DMS153 treated with DMSO at 0.1 percent for 48 hours (cell line): Measurements from ENCODE around the gene TAF11.
A peak's percentile ranks its signal among the peaks of the same experiment; 100 is the strongest.
"Not testable (repeated sequence)": the region's sequence is repeated elsewhere in the genome, so short reads cannot be mapped to it uniquely, and the experiment has no call there.

Experiments
- DNase-seq: peaks from one replicate; lab custom pipeline; 2025; ENCODE audit not compliant: unreplicated experiment; lab: John Stamatoyannopoulos, UW

Gene TAF11, protein sequence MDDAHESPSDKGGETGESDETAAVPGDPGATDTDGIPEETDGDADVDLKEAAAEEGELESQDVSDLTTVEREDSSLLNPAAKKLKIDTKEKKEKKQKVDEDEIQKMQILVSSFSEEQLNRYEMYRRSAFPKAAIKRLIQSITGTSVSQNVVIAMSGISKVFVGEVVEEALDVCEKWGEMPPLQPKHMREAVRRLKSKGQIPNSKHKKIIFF

DNA sequence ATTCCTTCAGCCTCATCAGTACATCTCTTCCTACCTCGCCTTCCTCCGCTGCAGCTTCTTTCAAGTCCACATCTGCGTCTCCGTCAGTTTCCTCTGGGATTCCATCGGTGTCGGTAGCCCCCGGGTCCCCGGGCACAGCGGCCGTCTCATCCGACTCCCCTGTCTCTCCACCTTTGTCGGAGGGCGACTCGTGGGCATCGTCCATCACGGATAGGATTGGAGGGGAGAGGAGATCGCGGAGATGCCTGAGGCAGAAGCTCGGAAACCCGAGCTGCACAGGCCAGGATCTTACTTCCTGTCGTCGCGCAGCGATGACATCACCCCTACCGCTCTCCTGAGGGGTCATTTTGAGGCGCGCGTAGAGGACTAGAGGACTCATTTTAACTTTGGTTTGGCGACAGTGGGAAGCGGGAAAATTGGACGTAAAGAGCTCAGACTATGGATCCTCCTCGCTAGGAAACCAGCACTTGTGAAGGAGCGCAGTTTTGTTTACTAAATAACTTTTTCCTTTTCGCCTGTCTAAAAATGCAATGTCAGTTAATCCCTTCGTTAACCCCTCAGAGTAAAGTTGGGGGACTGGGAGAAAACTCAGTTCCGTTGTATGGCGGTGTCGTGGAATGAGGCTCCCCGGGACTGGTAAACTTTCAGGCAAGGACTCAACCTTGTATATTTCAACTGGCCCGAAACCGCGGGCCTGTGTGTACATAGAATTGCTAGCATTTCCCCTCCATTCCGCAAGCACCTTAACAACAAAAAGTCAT is at the start of gene TAF11:
Gene TAF11 (minus strand): TSS at position 290 of the 761 bp plus-strand sequence. CDS start 85 bp downstream, at position 205.
- peak; percentile 87 for DNase-seq

DNA sequence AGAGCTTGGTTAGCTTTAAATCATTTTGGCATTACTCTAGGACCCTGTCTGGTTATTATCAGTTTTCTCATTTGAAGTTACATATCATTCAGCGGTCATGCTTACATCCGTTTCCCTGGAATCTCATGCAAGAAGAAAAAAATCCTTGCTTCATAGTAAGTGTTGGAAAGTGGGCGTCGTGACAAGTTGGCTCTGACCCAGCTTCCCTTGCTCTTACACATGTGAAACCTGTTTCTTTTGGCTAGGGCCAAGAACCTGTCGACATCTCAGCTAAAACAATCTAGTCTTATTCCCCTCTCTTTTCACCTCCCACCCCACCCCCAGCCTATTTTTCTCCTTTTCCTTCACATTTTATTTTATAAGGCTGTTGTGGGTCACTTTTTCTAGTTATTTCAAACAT is 46.7 kb upstream of the TAF11 start:
- no peak for DNase-seq

DNA sequence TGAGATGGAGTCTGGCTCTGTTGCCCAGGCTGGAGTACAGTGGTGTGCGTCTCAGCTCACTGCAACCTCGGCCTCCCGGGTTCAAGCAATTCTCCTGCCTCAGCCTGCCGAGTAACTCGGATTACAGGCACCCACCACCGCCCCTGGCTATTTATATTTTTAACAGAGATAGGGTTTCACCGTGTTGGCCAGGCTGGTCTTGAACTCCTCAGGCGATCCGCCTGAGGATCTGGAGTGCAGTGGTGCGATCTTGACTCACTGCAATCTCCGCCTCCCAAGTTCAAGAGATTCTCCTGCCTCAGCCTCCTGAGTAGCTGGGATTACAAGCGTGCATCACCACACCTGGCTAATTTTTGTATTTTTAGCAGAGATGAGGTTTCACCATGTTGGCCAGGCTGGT is 44.4 kb upstream of the TAF11 start:
- DNase-seq = not testable (repeated sequence)

DNA sequence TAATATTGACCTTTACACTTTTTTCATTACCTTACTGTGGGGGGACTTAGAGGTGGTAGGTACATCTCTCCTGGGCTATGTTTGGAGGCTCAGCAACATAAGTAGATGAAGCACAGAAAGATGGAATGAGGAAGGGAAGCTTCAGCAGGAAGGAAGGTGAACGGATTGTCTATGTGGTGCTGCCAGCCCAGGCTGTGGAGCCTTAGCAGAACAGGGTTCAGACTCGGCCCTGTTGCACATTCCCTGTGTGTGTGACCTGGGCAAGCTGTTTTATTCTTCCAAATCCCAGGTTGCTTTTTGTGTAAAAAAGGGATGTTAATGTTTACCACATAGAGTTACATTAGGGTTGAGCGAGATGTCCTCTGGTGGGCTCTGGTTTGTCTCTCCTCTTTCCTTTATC is 42.4 kb upstream of the TAF11 start:
- no peak for DNase-seq

DNA sequence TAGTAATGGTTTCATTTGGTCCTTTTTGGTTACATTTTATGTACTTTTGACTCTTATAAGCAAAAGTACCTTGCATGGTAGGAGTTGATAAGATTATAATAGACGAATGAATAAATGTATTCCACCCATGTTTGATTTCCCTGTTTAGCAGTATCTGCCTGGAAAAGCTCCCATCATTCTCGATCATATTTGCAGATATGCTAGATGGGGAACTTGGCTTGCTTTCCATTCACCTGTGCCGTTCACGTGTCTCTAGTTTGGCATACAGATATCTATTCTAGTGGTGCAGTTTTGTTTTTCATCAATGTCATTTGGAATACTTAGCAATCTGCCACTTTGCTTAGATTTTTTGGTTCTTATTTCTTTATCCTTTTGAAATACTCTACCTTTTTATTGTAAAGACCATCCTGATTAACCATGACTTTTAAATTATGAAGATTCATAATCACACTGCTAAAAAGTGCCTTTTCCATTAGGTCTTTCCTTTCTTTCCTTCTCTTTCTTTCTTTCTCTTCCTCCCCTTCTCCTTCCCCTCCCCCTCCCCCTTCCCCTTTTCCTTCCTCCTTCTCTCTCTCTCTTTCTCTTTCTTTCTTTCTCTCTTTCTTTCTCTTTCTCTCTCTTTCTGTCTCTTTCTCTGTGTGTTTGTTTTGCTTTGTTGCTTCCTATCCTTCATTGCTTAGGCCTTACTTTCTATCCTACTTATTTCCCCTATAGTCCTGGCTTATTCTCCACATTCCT is 41.6 kb upstream of the TAF11 start:
- no peak for DNase-seq

DNA sequence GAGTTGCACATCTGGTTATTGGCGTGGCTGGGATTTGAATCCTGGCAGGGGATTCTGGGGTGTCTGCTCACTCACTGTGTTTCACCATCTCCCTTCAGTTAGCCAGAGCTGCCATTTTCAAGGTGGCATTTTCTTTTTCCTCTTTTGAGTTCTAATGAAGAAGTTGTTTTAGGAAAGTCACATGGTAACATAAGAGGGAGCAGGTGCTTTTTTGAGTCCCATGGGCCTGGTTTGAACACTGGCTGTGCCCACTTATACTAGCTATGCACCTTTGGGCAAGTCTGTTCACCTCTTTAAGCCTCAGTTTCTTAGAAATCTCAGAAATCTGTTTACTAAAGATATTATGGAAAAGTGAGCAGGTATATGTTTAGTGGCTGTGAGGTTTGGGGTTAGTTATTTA is 40.9 kb upstream of the TAF11 start:
- DNase-seq = no peak

DNA sequence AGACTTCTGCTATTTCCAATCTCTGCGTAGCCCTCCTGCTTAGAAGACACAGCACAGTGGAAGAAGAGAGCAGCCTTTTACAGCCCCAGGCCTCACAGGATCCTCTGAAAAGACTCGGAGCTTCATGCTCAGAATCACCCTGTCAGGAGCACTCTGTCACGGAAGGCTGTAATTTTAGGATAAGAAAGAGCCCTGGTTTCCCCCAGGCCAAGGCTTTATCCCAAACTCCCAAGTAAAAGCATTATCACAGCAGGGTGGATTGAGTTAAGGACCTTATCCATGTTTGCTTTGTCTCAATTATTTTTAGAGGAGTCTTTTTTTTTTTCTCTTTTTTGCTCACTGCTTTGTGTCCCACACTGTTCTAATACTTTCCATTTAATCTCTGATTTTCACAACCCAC is 40.4 kb upstream of the TAF11 start:
- DNase-seq = no peak

DNA sequence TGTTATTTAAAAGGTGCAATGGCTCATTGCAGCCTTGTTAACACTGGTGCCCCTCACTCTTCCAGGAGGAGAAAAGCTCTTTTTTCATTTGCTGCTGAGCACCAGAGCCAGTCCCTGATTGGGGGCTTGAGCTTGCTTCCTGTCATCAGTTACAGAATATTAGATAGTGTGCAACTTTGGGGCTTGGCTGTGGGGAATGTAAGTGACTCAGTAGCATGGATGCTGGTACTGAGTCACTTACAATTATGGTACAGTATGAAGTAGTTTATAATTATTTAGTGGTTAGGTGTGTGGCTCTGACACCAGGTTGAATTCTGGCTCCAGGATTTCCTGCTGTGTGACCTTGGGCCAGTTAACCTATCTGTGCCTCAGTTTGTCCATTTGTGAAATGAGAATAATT is 38.8 kb upstream of the TAF11 start:
- DNase-seq = no peak

DNA sequence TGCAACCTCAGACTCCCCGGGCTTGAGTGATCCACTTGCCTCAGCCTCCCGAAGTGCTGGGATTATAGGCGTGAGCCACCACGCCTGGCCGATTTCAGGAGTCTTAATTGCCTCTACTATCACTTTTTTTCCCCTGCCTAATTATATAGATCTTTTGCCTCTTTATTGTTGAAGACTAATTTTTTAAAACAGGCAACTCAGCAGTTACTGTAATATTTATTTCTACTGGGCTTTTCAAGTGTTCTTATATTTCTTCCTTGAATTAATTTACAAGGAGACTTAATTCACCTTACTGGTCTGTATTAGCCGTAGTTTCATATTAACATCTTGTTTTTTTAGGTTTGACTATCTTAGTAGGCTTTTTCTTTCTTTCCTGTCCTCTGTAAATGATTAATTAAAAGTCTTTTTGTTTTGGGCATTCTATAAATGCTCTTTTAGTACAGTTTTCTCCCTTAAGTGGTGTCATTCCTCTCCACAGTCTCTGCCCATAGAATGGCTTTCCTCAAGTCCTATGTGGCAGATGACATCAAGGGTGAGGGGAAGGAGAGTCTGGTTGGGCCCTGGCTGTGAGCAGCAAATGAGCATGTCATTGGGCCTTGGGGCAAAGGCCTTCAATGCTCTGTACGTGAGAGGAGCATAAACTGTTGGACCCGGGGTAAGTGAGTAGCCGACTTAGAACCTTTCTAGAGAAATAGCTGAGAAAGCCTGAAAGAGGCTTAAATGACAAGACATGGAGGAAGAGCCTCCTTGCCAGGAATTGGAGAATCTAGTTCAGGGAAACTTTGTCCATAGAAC is 37.2 kb upstream of the TAF11 start:
- DNase-seq = no peak

DNA sequence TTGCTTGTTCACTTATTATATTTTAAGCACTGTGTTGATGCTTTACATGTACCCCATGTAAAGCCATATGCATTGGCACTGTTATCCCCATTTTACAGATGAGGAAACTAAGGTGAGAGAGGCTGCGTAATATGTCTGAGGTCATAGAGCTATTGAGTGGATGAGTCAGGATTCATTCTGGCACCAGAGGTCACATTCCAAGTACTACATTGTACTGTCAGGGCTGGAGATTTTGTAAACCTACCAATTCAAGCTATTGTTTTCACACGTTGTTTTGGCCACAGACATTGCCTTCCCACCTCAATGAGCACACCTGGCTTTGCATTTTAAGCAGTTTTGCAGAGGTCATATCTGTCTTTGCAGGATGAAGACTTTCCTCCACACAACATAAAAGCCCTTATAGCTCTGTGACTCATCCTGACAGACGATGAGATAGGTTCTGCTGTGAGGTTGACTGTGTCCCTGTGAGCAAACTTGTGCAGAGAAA is 34.4 kb upstream of the TAF11 start:
- no peak for DNase-seq

DNA sequence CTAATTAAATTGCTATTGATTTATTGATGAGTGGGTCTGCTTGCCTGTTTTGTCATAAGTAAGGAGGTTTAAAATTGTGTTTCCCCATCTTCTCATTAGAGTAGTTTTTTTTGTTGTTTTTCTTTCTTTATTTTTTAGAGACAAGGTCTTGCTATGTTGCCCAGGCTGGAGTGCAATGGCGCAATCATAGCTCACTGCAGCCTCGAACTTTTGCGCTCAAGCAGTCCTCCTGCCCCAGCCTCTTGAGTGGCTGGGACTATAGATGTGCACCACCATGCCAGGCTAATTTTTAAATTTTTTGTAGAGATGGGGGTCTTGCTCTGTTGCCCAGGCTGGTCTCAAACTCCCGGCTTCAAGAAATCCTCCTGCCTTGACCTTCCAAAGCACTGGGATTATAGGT is 32.3 kb upstream of the TAF11 start:
- DNase-seq = no peak

DNA sequence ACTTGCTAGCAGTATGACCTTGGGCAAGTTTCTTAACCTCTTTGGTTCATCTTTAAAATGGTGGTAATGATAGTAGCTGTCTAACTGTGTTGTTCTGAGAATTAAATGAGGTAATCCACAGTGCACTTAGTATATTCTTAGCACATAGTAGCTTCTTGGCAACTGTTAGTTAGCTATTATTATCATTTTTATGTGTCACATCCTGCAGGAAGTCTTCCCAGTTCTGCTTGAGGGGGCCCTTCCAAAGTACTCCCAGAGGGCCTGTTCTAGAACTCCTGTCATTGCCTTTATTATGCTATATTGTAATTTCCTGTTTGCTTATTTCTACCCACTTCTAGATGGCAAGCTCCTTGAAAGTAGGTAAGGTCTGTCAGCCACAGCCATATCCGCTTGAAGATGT is 31.8 kb upstream of the TAF11 start:
- no peak for DNase-seq

DNA sequence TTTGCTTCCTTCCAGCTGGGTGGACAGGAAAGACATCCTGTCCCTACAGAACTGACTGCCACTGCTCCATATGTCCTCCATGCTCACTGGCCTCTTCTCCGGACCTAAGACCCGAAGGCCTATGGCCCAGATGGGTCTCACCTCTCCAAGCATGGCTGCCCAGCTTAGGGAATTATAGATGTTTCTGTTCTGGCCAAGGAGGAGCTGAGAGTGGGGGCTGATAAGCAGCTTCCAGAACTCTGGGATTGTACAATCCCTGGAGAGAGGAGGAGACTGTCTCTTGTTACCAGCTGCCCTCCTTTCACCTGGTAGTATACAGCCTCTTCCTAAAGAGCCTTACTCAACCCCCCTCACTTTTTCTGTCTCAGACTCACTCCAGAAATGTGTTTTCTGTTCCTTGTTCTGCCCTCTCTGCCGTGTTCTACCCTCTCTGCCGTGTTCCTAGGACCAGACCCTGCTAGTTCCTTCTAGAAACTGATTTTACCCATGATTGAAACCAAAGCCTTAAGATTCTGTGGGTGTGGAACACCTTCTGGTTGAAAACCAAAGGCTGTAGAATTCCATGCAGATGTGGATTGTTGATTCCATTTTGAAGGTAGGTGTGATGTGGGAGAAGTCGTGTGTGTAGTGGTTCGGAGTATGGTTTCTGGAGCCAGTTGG is 29.9 kb upstream of the TAF11 start:
- DNase-seq = no peak

DNA sequence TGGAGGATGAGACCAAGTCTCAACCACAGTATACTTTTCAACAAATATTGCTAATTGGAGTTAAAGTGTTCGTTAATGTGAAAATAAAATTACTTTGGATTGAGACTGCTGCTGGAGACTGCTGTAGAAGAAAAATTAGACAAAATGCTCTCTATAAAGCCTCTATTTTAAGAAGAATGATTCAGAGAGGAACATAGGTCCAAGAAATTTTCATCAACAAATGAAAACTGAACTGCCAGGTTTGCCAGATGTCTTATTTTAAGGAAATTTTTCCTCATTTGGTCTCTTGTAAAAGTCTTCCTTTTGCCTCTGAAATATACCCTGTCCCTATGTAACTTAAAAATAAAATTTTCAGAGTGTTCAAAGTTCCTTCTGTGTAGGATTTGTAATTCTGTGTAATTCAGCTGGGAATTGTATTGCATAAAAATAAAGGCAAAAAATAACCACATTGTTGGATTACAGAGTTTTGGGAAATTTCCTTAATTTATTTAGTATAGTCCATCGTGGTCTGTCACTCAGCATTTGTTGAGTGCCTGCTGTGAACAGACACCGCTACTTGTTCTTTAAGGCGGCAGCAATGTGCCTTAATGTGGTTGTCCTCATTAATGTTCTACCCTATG is 28.6 kb upstream of the TAF11 start:
- DNase-seq = no peak

DNA sequence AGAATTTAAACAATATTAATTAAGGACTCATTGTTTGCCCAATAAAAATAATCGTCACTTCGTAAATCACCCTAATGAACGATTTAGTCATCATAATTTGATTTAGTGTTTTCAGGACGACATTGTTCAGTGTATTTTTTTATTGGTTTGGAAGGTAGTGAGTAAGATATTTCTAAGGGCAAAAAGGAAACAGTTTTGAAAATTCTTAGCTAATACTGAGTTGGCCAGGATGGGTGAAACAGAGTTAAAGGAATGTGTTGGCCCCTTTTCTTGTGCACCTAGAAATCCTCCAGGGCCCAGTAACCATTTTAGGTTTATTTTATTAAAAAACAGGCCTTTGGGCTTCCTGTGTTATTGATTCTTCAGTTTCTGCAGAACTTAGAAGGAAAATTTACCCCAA is 26.5 kb upstream of the TAF11 start:
- no peak for DNase-seq

DNA sequence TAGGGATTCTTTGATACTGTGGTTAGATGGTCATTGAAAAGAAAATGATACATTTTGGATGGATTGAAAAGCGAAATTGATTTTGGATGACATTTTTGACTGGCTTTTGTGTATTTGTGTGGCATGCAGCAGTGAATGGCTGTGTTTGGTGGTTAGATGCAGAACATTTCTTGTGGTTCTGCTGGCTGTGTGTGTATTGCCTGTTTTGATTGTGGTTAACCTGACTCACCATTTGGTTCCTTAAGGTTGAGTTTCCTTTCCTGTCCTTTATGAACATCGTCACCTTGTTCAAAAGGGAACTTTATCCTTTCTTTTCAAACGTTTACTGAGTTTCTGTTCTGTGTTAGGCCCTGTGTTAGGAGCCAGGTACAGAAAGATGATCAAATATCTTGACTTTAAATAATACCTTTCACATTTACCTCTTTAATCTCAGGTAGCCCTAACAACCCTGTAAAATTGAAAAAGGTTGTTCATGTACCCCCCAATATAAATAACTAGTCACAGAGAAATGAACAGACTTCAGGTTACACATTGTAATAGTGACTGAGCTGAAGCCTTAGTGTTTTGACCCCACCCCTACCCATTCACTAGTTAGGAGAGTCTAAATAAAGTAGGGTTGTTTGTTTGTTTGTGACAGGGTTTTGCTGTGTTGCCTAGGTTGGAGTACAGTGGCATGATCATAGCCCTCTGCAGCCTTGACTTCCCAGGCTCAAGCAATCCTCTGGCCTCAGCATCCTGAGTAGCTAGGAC is 25.0 kb upstream of the TAF11 start:
- no peak for DNase-seq

DNA sequence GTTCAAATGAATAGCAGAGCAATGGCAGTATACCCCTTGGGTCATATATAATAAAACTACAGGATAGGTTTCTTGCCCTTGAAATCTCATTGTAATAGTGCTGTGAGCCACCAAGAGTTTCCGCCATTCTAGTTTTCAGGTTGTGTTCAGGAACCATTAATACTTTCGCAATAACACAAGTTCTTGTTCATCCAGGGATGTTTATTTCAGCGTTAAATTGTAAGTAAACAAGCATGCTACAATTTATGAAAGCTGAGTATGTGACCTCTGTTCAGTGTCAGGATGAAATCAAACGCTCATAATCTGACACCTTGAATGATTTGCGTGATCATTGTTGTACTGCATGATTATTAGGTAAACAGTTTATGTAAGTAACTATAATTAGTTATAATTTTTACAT is 24.0 kb upstream of the TAF11 start:
- no peak for DNase-seq

DNA sequence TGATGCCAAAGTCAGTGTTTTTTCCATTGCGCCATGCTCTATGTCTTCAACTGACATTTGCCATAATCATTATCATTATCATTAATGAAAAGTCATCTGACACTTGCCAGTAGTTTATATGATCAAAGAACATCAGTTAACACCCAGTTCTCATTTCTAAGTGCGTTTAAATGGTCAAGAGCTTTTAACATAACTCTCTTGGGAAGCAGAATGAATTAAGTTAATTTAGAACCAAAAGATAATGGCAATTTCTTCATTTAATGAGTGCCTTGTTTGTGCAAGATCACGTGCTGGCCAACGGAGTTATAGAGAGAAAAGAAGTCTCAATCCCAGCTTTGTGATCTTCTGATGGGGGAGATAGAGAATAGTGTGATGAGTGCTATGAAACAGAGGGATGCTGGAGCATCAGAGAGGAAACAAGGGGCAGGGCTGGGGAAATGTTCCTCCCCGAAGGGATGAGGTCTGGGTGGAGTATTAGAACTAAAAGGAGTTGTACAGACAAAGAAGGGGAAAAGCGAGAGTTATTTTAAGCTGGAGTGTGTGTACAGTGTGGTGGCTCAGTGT is 21.6 kb upstream of the TAF11 start:
- no peak for DNase-seq

DNA sequence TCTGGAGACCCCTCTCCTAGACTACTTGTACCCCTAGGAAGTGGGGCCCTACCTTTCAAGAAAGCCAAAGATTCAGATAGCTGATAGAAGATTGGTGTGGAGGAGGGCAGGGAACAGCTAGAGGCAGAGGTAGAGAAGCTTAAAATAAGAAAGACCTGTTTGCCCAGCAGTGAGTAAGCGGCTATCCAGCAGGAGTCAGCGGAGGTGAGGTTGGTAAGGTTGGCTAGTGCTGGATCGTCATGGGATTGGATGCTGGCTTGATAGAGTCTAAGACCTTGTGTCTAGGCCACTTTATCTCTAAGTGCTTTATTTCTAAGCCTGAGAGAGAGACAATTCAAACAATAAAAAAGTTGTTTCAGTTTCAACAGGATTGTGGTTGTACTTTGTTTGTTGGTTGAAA is 20.4 kb upstream of the TAF11 start:
- DNase-seq = no peak
